ENCODE results near the gene GPR39.

Gene GPR39

GRCh38 chr2:132415256-132415914 is 1.2 kb upstream of the GPR39 start:
- DNase-seq: no peak

GRCh38 chr2:132415915-132416722 is 486 bp upstream of the GPR39 start:
- DNase-seq: peak; percentile 85

GRCh38 chr2:132417430-132418035 is 928 bp downstream of the GPR39 start:
- DNase-seq: no peak

- no peak for DNase-seq
Measured at GRCh38 chr2:132419235-132419634, 2.6 kb downstream of the GPR39 start.

- no peak for DNase-seq
Measured at GRCh38 chr2:132419941-132420340, 3.3 kb downstream of the GPR39 start.

- DNase-seq: no peak
Measured at GRCh38 chr2:132420816-132421805, 4.5 kb downstream of the GPR39 start.

- DNase-seq: no peak
Measured at GRCh38 chr2:132422736-132423135, 6.1 kb downstream of the GPR39 start.

GRCh38 chr2:132424526-132425121 is 8.0 kb downstream of the GPR39 start:
- no peak for DNase-seq

GRCh38 chr2:132426033-132426432 is 9.4 kb downstream of the GPR39 start:
- DNase-seq: no peak

GRCh38 chr2:132426656-132427055 is 10.1 kb downstream of the GPR39 start:
- no peak for DNase-seq

- DNase-seq: no peak
Measured at GRCh38 chr2:132429351-132429750, 12.7 kb downstream of the GPR39 start.

GRCh38 chr2:132429941-132430573 is 13.5 kb downstream of the GPR39 start:
- no peak for DNase-seq

GRCh38 chr2:132430895-132431294 is 14.3 kb downstream of the GPR39 start:
- DNase-seq: no peak

GRCh38 chr2:132437852-132438669 is 21.5 kb downstream of the GPR39 start:
- DNase-seq: no peak

GRCh38 chr2:132438691-132439090 is 22.1 kb downstream of the GPR39 start:
- peak; percentile 62 for DNase-seq

- DNase-seq: no peak
Measured at GRCh38 chr2:132439703-132440398, 23.2 kb downstream of the GPR39 start.

GRCh38 chr2:132441051-132441450 is 24.4 kb downstream of the GPR39 start:
- no peak for DNase-seq

GRCh38 chr2:132442278-132442677 is 25.7 kb downstream of the GPR39 start:
- DNase-seq: peak; percentile 56

- no peak for DNase-seq
Measured at GRCh38 chr2:132443106-132443505, 26.5 kb downstream of the GPR39 start.

- DNase-seq: no peak
Measured at GRCh38 chr2:132446444-132446843, 29.8 kb downstream of the GPR39 start.

Data from eye (tissue), 1 donor.